Activated CD8-positive, alpha-beta memory T cell treated with anti-CD3 and anti-CD28 coated beads for 4 hours (primary cell): Measurements from ENCODE around the gene SPOCK1.

ENCODE experiments used
- DNase-seq, 2 donors: peaks; one replicate each; pipeline ENCODE4 v3.0.0-alpha.2; 2020; ENCODE audit warnings: low read depth in 2 of 2

Gene SPOCK1

DNA sequence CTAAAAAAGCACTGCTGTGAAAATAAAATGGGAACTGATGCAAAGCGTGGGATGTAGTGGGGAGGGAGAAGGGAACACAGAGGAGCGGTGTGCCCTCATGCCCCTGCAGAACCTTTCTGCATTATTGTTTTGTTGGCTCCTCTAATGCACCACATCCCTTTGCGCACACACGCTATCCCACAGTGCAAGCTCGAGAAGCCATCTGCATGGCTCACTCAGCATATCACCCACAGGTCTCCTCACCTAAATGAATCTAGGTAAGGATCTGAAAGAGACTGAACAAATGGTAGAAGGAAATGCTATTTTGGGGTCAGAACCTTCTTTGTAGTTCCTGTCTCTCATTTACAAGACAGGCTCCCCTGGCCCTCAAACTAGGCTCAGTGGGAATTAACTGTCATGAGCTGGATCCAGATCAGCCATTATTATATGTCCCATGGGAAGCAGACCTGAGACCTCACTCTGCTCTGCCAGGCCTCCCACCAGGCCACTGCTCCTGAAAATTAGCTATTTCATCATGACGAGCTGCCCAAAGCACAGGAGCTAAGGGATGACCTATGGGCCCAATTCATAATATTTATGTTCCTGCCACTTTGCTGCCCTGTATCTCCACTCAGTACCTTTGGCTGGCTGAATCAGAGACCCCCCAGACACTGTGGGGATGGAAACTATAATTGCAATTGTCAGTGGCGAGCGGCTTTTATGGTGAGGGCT, 169.4 kb downstream of the SPOCK1 start:
- no peak for DNase-seq

DNA sequence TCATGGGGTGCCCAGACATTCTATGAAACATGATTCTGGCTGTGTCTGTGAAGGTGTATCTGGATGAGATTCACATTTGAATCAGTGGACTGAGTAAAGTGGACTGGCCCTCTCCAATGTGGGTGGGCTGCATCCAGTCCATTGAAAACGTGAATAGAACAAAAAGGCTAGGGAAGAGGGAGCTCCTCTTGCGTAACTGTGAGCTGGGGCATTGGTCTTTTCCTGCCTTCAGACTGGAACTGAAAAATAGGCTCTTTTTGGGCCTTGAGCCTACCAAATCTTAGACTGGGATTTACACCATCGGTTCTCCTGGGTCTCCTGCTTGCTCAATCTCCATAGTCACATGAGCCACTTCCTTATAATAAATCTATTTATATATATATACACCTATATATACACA, 170.1 kb downstream of the SPOCK1 start:
- DNase-seq, result no peak

DNA sequence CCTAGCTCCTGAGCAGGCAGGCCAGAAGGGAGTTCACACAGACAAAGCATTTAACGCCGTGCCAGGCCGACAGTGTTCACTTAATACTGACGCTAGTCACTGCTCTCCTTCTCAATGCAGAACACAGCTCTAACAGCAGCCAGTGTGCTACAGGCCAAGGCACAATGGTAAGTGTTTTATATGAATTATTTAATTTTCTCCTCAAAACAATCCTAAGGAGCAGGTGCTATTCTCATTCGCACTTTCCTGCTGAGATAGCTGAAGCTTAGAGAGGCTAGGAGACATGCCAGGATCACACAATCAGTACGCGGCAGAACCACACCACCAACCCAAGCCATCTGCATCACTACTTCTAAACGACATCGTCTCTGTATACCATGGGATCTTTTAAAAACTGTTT, 170.7 kb downstream of the SPOCK1 start:
- DNase-seq, result no peak

DNA sequence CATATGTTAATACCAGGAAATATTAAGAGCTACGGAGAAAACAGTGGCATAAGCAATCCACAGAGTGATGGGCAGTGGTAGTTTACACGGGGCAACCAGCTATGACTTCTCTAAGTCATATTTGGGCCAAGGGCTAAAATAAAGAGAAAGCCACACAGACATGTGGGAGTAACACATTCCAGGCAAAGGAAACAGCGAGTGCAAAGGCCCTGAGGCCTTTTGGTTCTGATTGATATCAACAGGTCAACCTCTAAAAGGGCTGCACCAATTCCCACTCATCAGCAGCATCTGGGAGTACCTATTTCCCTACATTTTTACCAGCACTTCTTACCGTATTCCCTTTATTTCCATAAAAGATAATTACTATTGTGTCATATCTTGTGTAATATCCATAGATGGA, 173.4 kb downstream of the SPOCK1 start:
- DNase-seq, result no peak

DNA sequence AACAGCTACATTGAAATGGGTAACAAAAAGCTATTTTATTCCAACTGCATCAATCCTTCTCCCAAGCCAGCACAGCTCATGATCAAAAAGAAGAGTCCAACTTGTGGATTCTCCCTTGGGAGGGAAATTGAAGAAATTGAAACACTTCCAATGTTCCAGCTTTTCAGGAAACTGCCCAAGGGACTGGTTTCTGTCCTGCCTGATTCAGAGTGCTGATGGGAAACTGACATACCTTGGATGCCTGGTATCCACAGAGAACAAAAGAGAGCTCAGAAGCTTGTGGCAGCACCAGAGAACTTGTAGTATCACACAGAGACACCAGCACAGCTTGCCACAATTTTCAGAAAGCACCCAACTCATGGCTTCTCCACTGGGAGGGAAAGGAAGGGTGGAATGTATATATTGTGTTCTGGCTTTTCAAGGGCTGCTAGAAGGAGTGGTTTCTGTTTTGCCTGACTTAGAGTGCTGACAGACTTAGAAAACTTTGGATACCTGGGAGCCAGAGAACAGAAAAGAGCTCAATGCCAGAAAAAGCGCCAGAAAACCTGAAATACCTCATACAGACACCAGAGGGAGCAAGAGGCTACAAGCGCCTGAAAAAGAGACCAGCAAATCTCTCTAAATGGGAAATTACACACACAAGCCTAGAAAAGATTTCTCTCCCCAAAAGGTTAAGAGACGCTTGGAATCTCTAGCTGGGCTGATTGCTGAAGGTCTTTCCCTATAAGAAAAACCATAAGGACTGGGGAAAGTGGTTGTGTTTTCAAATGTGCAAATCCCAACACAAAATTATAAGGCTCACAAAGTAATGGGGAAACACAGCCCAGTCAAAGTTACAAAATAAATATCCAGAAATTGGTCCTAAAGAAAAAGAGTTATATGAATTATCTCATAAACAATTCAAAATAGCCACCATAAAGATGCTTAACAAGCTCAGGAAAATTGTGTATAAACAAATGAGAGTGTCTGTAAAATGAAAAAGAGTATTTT, 178.8 kb downstream of the SPOCK1 start:
- no peak for DNase-seq

DNA sequence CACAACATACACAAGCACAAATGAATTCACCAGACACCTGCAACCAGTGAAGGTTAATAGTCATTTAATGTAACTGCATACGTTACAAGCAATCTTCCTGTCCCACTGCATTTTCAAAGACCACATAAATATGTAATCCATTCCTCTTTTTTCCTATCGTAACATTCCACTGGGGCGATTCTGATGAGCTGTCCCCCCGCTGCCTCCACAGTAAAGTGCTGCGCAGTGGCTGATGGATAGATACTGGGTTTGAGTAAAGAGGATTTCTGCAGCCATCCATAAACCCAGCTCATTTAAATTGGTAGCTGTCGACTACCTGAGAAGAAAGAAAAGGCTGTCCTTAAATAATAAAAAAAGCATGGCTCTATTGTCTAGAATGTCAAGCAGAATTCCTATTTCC, 181.1 kb downstream of the SPOCK1 start:
- no peak for DNase-seq

DNA sequence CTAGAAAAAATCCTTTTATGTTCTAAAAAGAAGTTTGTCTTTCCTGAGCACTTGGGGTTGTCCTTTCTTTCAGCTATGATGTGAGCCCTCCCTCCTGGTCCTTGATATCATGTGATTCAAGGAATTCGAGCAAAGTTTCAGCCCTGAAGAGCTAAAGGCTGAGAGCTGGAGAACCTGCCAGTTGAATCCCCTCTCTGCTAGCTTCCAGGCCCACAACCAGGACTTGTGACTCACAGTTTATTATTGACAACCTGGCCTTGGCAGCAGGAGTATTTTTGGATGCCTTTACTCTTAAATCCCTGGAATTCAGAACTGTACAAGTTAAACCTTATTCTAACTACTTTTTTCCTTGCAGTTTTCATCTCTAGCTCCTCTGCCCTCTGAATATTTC, 182.8 kb downstream of the SPOCK1 start:
- DNase-seq, result no peak

DNA sequence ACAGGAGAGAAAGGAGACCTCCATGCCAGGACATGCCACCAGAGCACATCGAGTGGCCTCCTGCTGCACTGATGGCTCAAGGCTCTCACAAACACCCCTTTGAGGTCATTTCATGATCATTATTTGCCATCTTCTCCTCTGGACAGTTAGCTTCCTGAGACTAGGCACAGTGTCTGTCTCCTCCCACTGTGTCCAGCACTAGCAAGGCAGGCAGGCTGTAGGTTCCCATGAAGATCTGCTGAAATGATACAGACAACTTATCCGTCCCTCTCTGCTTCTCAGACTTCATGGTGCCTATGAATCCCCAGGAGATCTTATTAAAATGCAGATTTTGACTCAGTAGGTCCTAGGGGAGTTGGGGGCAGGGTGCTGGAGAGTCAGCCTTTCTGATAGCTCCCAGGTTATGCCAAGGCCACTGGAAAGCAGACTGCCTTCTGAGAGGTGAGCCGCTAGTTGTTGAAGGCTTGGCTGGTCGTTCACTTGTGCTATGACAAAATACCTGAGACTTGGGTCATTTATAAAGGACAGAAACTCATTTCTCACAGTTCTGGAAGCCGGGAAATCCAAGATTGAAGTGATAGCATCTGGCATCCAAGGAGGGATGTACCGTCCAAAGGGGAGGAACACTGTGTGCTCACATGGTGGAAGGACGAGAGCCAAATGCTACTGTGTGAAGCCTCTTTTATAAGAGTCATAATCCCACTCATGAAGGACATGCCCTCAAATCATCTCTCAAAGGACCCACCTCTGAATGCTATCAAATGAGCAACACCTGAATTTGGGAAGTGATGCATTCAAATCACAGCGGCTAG, 183.4 kb downstream of the SPOCK1 start:
- no peak for DNase-seq

DNA sequence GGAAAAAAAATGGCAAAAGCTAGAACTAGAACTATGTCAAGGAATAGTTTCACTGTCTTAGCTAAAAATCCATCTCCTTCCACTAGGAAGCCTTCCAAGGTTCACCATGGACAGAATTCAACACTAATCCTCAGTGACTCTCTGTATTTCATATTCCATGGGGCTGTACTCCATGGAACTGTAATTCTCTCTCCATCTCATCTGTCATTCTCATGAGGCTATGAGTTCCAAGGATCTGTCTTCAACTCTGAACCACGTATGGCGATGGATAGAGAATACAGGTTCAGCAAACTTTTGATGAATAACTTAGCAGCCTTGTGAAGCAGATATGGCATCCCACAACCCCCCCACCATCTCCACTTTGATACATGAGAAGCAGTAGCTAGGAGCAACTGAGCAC, 184.0 kb downstream of the SPOCK1 start:
- no peak for DNase-seq

DNA sequence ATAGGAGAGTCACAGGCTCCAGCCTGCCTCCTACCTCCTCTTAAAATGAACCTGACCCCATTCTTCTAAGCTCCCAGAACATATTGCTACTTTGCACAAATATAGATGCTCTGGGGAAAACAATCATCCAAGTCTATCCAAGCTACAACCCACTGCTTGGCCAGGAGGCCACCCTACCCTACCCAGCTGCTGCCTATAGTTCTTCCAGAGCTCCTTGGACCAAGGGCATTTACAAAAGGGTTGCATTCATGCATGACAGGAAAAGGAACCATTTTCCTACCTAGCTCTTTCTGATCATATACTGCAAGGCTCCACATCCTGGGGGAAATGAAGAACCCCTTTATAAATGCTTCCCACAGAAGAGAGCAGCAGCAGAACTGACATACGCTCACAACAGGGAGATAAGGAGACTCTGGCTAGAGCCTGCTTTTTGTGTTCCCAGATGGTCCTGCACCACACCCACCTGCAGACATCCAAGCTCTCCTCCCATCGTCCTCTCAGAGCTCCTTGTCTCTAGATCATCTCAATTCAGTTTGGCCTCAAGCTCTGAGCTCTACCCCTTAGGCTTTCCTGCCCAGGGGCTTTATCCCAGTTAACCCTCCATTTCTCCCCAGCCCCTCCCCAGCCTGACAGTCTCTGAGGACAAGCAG, 185.5 kb downstream of the SPOCK1 start:
- DNase-seq, result no peak

DNA sequence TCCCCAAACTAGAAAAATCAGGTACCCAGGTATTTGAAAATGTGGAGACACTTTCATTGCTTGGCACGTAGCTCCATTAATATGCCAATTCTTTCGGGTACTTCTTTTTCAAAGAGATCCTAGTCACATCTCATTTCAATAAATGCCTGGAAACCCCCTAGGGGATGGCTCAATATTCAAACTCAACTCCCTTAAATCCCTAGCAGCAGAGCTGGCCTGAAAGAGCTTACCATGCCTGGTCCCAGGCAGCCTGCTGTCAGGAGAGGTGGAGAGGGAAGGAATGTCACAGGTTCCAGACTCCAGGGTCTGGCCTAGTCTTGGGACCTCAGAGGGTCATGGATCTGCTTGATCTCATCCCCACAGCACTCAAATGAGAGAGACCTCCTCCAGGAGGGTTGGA, 187.1 kb downstream of the SPOCK1 start:
- no peak for DNase-seq

DNA sequence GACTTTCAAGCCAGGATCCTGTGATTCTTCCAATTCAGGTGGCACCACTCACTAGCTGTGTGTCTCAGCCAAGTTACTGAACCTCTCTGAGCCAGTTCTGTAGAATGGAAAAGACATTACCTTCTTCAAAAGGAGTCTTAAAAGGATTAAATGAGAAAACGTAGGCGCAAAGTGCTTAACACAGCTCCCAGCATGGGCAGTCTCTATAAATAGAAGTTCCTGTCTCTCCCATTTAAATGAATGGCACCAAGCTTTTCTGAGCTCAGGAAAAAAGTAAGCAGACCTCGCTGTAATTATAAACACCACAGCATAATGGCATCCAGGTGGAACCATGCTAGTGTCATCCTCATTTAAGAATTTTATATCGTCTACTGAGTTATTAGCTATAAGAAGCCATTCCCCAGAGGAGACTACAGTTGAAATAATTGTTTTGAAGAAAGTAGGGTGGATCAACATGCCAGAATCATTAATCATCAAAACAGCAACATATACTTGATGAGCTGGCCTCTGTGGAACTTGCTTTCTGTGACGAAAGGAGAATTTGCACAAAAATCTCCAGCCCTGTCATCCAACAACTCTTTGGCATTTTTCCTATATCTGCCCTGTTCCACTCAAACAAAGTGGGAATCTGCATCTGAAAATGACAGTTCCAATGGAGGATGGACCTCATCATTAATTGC, 188.9 kb downstream of the SPOCK1 start:
- no peak for DNase-seq

DNA sequence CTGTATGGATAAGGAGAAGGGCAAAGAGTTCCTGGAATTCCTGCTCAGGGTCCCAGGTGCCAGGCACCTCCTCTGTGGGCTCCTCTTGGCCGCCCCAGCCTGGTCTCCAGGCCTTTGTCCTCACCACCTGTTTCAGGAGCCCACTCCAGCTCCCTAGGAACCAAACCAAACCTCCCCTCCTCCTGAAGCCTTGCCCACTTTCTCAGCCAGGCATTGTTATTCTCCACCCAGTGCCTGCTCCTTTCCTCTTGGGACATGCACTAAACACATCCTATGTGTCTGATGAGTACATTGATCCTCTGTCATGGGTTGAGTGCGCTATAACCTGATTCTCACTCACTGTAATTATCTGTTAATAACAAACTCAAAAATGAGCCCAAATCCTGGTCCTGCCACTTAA, 189.8 kb downstream of the SPOCK1 start:
- no peak for DNase-seq

DNA sequence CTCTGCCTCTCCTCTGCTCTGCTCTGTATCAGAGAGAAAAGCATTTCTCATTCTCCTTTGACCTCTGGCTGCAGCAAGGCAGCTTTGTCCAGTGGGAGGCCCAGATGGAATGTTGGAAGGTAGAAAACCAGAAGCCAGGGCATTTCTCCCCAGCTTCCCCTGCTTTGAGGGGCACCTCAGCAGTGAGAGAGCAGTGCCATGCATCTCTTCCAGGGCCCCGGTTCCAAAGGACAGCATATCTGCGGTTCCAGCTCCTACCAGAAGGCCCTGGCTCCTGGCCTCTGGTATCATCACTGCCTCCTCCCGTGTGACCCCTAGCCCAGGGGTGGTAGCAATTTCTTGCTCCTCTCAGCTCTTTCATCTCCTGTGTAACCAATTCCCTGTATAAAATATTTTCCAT, 190.8 kb downstream of the SPOCK1 start:
- DNase-seq, result no peak

DNA sequence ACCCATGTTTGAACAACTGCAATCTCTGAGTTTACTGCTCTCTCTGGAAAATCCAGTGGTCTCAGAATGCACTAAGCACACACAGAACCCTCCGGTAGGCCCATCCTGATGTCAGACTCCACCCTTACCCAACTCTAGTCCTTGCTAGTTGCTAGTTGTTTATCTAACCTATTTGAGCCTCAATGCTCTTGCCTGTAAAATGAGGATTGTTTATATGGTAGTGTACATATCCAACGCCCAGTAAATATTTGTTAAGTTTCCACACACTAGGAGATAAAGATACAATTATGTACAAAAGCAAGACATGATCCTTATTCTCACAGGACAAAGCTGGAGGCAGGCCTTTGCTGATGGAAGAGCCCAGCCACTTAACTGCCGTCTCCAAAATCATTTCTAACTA, 192.2 kb downstream of the SPOCK1 start:
- DNase-seq, result no peak

DNA sequence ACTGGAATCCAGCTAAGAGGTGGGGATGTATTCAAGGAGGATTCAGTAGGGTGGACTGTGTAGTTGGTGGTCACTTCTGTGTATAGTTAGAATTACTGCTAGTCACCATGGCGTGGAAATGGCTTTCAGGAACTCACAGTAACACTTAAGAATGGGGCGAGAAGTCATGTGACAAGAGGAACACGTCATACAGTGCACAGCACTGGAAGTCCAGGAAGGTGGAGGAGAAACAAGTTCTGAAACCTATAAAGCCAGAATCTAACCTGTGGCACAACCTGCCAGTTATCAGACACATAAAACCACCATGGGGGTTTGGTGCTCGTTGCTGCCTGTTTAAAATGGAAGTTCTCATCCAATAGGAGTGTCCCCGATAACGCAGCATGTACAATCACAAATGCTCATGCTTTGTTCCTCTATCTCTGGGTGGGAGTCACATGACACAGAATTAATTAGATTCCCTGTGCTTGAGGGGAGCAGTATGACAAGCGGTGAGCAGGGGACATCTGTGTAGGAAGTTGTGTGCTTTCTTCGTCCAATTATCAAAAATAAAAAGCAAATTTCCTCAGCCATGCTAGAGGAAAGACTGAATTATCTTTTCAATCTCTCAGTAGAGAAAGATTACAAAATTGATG, 193.0 kb downstream of the SPOCK1 start:
- no peak for DNase-seq

DNA sequence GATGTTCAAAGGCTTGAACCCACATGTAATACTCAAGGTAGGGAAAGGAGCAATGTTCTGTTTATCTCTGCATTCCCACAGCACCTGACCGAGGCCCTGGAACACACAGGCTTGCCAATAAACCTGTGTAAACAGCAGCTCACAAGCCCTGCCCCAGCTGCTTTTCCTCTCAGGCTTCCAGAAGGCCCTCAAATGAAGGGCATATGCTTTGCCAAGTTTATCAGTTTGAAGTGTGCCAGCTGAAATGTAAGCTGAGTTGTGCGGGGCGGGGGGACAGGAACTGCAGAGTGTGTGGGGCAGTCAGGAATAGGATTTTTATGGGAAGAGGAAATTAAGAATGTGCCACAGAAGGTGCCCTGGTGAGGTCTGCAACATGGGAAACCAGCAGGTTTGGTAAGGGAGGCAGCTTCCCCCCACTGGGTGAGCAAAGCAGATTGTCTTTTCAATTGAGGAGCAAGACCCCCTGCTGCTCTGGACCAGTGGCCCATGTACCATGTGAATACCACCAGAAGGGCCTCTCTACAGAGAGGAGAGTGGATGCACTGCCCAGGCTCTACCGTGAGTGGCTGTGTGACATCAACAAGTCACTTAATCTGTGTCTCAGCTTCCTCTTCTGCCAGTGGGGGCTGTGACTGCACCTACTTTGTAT, 194.8 kb downstream of the SPOCK1 start:
- no peak for DNase-seq

DNA sequence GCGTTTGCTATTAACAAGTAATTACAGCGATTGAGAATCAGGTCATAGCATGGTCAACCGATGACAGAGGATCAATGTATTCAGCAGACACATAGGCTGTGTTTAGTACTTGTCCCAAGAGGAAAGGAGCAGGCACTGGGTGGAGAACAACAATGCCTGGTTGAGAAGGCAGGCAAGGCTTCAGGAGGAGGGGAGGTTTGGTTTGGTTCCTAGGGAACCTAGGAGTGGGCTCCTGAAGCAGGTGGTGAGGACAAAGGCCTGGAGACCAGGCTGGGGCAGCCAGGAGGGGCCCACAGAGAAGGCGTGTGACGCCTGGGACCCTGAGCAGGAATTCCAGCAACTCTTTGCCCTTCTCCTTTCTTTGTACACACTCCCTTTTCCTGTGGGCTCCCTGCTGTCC, 195.6 kb downstream of the SPOCK1 start:
- no peak for DNase-seq

DNA sequence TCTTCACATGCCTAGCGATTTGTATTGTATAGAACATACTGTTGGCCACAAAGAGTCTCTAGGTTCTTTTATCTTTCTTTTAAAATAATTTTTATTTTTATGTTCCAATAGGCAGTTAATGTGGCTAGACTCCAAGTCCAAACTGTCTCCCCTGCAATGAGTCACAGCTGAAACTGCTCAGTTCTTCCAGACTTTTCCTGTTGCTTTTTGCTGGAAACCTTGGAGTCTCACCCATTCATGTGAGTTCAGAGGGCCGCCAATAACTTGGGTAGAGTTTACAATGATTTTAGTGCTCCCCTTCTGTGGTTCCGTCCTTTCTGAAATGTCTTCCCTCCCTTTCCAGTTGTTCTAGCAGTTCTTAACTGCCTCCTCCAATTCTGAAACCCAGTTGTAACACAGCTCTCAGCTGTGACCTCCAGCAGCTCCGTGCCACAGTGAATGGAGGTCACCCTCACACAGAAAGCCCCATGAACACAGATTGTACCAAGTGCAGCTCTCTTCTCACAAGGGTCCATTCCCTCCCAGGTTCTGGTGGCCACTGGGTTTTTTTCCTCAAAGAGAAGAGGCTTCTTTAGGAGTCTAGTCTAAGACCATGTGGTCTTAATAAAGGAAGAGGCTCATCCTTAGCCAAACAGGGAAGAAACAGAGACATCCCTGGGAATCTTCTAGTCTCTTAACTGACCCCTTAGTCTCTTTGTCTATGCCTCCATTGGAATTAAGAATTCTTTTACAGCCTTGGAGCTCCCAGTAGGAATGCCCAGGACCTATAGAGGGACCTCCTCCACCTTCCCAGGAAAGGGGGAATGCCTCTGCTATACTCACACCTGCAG, 198.5 kb downstream of the SPOCK1 start:
- DNase-seq, result no peak
